Measurements from ENCODE around the gene GPR150. TPM values are rescaled to one million over a fixed set of nuclear protein-coding genes. Genes with fewer than 3 reads are reported as not detected.
"Not testable (repeated sequence)": the region's sequence is repeated elsewhere in the genome, so short reads cannot be mapped to it uniquely, and the experiment has no call there.

GPR150 gene
- total RNA-seq, 1 donor from 2014 or later, result 0.20 TPM

- no peak for DNase-seq (ENCODE audit: low read depth, low spot score)
These were observed 3.8 kb downstream of the GPR150 start for GRCh38 chr5:95623706-95624105.

DNA sequence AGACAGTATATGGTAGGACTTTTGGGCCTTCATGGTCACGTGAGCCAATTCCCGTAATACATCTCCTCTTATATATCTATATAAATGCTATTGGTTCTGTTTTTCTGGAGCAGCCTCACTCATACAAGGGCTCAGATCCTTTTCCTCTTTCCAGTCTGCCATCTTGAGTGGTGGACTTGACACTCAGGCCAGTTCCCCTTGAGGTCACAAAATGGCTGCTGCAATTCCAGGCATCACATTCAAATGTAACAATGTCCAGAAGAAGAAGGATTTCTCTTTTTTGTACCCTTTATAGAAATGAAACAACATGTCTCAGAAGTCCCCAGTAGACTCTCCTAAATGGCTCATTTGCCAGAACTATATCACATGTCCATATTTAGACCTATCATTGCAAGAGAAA, 4.5 kb downstream of the GPR150 start:
- no peak for DNase-seq (ENCODE audit: low read depth, low spot score)

DNA sequence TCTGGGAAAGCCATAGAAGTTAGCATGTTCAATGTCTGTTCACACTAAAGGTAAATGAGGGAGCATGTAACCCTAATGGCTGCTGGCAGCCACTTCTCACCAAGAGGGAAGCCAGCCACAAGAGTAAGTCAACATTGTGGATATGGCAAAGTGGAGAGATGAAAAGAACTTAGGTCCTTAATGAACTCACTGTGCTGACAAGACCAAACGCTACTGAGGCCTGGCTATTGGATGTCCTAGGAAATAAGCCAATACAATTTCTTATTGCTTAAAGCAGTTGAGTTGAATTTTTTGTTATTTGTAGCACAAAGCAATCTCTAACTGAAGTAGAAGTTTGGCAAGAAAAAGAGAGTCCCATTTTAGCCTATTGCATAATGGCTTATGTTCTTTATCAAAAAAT, 6.8 kb downstream of the GPR150 start:
- no peak for DNase-seq (ENCODE audit: low read depth, low spot score)

DNA sequence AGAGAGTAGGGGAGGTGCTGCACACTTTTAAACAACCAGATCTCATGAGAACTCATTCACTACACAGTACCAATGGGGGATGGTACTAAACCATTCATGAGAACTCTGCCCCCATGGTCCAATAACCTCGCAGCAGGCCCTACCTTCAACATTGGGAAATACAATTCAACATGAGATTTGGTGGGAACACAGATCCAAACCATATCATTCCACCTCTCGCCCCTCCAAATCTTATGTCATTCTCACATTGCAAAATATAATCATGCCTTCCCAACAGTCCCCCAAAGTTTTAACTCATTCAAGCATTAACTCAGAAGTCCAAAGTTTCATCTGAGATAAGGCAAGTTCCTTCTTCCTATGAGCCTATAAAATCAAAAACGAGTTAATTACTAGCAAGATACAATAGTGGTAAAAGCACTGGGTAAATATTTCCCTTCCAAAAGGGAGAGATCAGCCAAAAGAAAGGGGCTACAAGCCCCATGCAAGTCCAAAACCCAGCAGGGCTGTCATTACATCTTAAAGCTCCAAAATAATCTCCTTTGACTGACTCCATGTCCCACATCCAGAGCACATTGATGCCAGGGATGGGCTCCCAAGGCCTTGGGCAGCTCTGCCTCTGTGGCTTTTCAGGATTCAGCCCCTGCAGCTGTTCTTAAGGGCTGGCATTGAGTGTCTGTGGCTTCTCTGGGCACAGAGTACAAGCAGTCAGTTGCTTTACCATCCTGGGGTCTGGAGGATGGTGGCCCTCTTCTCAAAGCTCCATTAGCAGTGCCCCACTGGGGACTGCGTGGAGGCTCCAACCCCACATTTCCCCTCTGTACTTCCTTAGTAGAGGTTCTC, 8.3 kb downstream of the GPR150 start:
- no peak for DNase-seq (ENCODE audit: low read depth, low spot score)

GRCh38 chr5:95628933-95629332, 9.0 kb downstream of the GPR150 start:
- DNase-seq (ENCODE audit: low read depth, low spot score), result no peak

- DNase-seq (ENCODE audit: low read depth, low spot score), result no peak
These were observed 10.6 kb downstream of the GPR150 start for GRCh38 chr5:95630394-95630917.

DNA sequence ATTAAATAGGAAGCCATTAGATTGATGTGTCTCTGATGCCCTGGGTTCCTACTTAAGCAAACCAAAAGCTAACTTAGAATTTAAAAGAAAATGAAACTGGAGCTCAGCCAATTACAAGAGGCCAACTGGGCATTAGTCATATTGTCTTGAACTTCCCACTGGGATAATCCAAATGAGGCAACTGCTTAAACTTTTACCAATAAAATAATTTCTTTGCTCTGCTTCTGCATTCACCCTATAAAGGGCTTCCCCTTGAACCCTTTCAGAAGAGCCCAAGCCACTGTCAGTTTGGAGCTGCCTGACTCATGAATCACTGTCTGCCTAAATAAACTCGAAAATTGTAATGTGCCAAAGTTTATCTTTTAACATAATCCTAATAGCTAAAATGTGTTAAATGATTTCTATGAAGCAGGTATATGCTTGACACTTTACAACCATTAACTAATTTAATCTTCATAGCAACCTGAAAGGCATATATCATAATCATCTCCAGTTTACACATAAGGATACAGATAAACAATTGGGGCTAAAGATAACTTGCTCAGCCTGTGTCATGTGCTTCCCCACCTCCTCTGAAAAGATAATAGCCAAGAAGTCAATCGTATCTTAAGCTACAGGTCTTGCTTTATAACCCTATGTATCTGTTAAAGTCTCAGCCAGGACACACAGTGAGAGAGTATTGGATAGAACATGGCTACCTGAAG, 11.5 kb downstream of the GPR150 start:
- no peak for DNase-seq (ENCODE audit: low read depth, low spot score)

GRCh38 chr5:95631991-95632675, 12.2 kb downstream of the GPR150 start:
- peak; percentile 37 for DNase-seq (ENCODE audit: low read depth, low spot score)

GRCh38 chr5:95632942-95633341, 13.1 kb downstream of the GPR150 start:
- DNase-seq (ENCODE audit: low read depth, low spot score), result not testable (repeated sequence)

GRCh38 chr5:95633671-95634070, 13.8 kb downstream of the GPR150 start:
- no peak for DNase-seq (ENCODE audit: low read depth, low spot score)

DNA sequence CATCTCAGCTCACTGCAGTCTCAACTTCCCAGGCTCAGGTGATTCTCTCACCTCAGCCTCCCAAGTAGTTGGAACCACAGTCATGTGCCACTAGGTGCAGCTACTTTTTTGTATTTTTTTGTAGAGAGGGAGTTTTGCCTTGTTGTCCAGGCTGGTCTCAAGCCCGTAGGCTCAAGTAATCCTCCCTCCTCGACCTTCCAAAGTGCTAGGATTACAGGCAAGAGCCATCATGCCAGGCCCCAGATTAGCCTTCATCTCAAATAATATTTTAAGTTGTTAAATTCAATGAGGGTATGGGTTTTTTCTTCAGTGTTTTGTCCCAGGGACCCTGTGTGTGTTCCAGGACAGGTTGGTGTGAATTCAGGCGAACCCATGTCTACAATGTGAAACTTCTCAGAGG, 14.2 kb downstream of the GPR150 start:
- DNase-seq (ENCODE audit: low read depth, low spot score), result no peak

DNA sequence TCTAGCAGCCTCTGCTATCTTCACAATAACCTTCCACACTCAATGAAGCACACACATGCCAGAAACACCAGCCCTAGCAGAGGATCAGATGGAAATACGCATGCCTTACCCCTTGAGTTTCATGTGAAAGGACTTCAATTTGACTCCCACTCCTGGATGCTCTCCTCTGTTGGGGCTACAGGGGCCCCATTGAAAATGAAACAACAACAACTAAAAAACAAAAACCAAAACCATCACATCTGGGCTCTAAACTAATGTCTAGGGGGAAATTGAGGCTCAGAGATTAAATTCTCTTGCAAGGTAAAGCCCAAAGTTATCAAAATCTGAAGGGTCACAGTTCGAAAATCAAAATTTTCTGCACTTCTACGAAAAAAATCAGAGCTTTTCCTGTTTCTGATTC, 18.7 kb downstream of the GPR150 start:
- DNase-seq (ENCODE audit: low read depth, low spot score), result no peak

- DNase-seq (ENCODE audit: low read depth, low spot score), result no peak
These were observed 21.9 kb downstream of the GPR150 start for GRCh38 chr5:95641741-95642220.

- no peak for DNase-seq (ENCODE audit: low read depth, low spot score)
These were observed 23.3 kb downstream of the GPR150 start for GRCh38 chr5:95643152-95643551.

- DNase-seq (ENCODE audit: low read depth, low spot score), result no peak
These were observed 24.6 kb downstream of the GPR150 start for GRCh38 chr5:95644351-95645042.

- not testable (repeated sequence) for DNase-seq (ENCODE audit: low read depth, low spot score)
These were observed 26.3 kb downstream of the GPR150 start for GRCh38 chr5:95646226-95646568.

DNA sequence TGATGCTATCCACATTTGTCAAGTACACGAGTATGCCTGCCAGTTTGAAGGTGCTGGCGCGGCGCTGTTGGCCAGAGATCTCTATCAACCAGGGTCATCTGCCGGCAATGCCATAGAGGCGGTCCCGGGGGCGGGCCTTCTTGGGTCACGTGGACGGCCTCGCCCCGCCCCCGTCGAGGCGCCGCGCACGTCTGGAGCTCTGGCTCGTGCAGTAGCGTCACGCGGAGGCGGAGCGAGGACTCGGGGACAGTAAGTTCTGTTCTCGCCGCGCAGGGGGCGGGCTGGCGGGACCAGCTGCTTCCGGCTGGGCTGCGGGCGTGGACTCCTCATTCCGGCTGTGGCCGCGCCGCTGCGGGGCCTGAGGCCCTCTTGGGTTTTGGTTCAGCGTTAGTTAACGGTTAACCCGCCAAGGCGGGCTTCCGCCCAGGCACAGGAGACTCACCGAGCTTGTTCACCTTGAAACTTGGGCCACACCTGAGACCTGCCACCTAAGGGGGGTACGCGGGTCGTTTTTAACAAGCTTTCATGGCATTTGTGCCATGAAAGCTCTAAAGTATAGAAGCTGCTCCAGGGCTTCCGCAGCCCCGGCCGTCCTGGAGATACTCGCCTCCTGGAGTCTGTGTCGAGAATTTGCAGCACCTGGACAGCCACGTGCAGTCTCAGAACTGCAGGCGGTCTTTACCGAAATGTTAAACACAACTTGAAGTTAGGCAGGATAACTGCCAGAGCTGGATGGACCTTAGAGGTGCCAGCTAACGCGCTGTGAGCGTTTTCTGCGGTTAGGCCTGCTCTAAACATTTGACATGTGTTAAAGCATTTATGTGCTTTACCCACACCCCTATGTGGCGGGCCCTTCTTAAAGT, 26.9 kb downstream of the GPR150 start, which contains the start of gene RFESD:
Gene RFESD, plus strand, starts transcription at position 209 of the 863 bp plus-strand sequence. CDS start 5,495 bp downstream, outside the sequence.
- peak; percentile 78 for DNase-seq (ENCODE audit: low read depth, low spot score)

DNA sequence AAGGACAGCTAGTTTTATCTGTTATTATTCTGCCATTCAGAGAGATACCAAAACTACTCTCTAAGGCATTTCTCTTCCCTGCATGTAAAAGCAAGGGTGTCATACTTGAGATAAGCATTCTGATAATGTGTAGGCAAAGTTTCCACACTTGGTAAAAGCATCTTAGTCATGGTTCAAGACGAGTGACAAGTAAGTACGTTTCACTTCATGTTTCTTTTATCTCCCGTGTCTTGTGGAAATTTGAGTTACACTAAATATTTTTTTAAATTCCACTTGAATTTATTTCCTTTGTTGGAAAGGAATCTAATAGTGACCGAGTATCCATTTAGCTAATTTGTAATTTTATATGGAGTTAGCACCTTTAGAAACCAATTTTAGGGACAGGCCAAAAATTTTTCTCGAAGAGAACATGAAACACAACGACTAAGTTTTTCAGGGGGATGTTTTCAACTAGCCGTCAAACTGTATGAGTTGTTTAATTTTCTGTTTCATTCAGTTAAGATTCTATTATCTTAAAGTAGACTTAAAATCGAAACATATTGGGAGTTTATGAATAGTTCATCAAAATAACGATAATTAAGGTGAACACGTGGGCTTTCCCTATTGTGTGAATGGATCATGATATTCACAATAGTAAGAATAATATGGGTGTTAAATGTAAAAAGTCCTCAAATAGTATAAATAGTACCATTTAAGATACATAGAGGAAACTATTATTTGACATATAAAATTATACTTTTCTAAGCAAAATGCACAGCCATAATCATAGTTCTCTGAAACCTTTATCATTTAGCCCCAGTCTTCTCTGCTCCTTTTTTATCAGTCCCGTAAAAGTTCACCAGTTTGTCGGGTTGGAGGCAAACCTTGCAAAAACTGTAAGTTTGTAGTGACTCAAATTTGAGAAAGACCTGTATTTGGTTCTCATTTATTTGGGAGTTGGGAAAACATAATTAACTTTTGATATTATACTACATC, 28.3 kb downstream of the GPR150 start:
- no peak for DNase-seq (ENCODE audit: low read depth, low spot score)

GRCh38 chr5:95649274-95649673, 29.4 kb downstream of the GPR150 start:
- DNase-seq (ENCODE audit: low read depth, low spot score), result no peak
